HEK293 (cell line): ENCODE results near the gene B9D1.

Source experiments
- CTCF ChIA-PET: fragments of 350-600 bp; formaldehyde crosslinking; extraction: SDS; loops from one replicate; lab custom pipeline; 2021; ENCODE audit warnings: antibody characterized with exemption; lab: Yijun Ruan, JAX
- POLR2A ChIA-PET: fragments of 300-600 bp; formaldehyde crosslinking; extraction: SDS; loops from one replicate; lab custom pipeline; 2020; ENCODE audit warnings: antibody characterized with exemption, inconsistent platforms; lab: Yijun Ruan, JAX
- H3K27ac ChIP-seq: fragments of 200-500 bp; sonication (Bioruptor generic); 2 replicates; pipeline ENCODE4 v1.5.1; 2014; ENCODE audit warnings: low read depth, low read length, control low read depth, inconsistent platforms; ENCODE audit errors: extremely low read depth
- H3K36me3 ChIP-seq, 2 experiments: fragments of 200-500 bp in 1 of 2; sonication (Bioruptor generic) in 1 of 2; 1 replicate in 1 of 2; 2 replicates in 1 of 2; pipeline ENCODE4 v1.5.1; 2014 to 2017; ENCODE audit warnings: inconsistent platforms in 2 of 2, low read length in 2 of 2; ENCODE audit not compliant: control insufficient read depth in 2 of 2, insufficient read depth in 1 of 2
- H3K4me1 ChIP-seq: fragments of 200-500 bp; sonication (Bioruptor generic); 2 replicates; pipeline ENCODE4 v1.5.1; 2014; ENCODE audit warnings: mild to moderate bottlenecking, low read length, inconsistent platforms; ENCODE audit not compliant: control insufficient read depth, insufficient read depth
- H3K4me3 ChIP-seq: 2 replicates; pipeline ENCODE4 v1.5.1; 2011; ENCODE audit warnings: low read depth, mild to moderate bottlenecking, control low read depth, low read length, moderate library complexity
- H3K9me3 ChIP-seq: fragments of 200-500 bp; sonication (Bioruptor generic); 2 replicates; pipeline ENCODE4 v1.5.1; 2014; ENCODE audit warnings: low read depth, low read length, inconsistent platforms; ENCODE audit not compliant: control insufficient read depth, insufficient read depth
- BCL11B ChIP-seq: fragments of 450-650 bp; formaldehyde crosslinking; IDR thresholded peaks from 2 replicates; pipeline ENCODE4 v1.5.1; 2016; ENCODE audit warnings: low read depth, missing biosample characterization, missing genetic modification characterization
- FEZF1 ChIP-seq: fragments of 450-650 bp; formaldehyde crosslinking; IDR thresholded peaks from 2 replicates; pipeline ENCODE4 v1.5.1; 2016; ENCODE audit warnings: missing biosample characterization, missing genetic modification characterization
- KLF7 ChIP-seq: fragments of 450-650 bp; formaldehyde crosslinking; IDR thresholded peaks from 2 replicates; pipeline ENCODE4 v1.5.1; 2016; ENCODE audit warnings: missing biosample characterization, missing genetic modification characterization, borderline replicate concordance
- KLF8 ChIP-seq: fragments of 450-650 bp; formaldehyde crosslinking; IDR thresholded peaks from 2 replicates; pipeline ENCODE4 v1.5.1; 2016; ENCODE audit warnings: missing biosample characterization, missing genetic modification characterization
- PRDM1 ChIP-seq: fragments of 450-650 bp; formaldehyde crosslinking; IDR thresholded peaks from 2 replicates; pipeline ENCODE4; 2016; ENCODE audit warnings: missing biosample characterization, missing genetic modification characterization
- SP2 ChIP-seq: fragments of 450-650 bp; formaldehyde crosslinking; IDR thresholded peaks from 2 replicates; pipeline ENCODE4 v1.5.1; 2016; ENCODE audit warnings: missing biosample characterization, missing genetic modification characterization
- ZBTB49 ChIP-seq: fragments of 450-650 bp; formaldehyde crosslinking; IDR thresholded peaks from 2 replicates; pipeline ENCODE4 v1.5.1; 2016; ENCODE audit warnings: missing biosample characterization, missing genetic modification characterization, low read depth
- ZFP37 ChIP-seq: fragments of 450-650 bp; formaldehyde crosslinking; IDR thresholded peaks from 2 replicates; pipeline ENCODE4 v1.5.1; 2016; ENCODE audit warnings: missing biosample characterization, missing genetic modification characterization
- ZIC2 ChIP-seq: fragments of 450-650 bp; formaldehyde crosslinking; IDR thresholded peaks from 2 replicates; pipeline ENCODE4 v1.5.1; 2016; ENCODE audit warnings: missing biosample characterization, missing genetic modification characterization
- ZNF140 ChIP-seq: fragments of 450-650 bp; formaldehyde crosslinking; IDR thresholded peaks from 2 replicates; pipeline ENCODE4 v1.5.1; 2016; ENCODE audit warnings: missing biosample characterization, missing genetic modification characterization
- ZNF155 ChIP-seq: fragments of 450-650 bp; formaldehyde crosslinking; IDR thresholded peaks from 2 replicates; pipeline ENCODE4 v1.5.1; 2016; ENCODE audit warnings: missing biosample characterization, missing genetic modification characterization
- ZNF202 ChIP-seq: fragments of 450-650 bp; formaldehyde crosslinking; IDR thresholded peaks from 2 replicates; pipeline ENCODE4 v1.5.1; 2016; ENCODE audit warnings: missing biosample characterization, missing genetic modification characterization, borderline replicate concordance
- ZNF23 ChIP-seq: fragments of 450-650 bp; formaldehyde crosslinking; IDR thresholded peaks from 2 replicates; pipeline ENCODE4 v1.5.1; 2016; ENCODE audit warnings: missing biosample characterization, missing genetic modification characterization, borderline replicate concordance
- ZNF24 ChIP-seq: fragments of 450-650 bp; formaldehyde crosslinking; IDR thresholded peaks from 2 replicates; pipeline ENCODE4 v1.5.1; 2016; ENCODE audit warnings: missing biosample characterization, missing genetic modification characterization
- ZNF248 ChIP-seq: fragments of 450-650 bp; formaldehyde crosslinking; IDR thresholded peaks from 2 replicates; pipeline ENCODE4 v1.5.1; 2017; ENCODE audit warnings: missing biosample characterization, missing genetic modification characterization
- ZNF280D ChIP-seq: fragments of 450-650 bp; formaldehyde crosslinking; IDR thresholded peaks from 2 replicates; pipeline ENCODE4 v1.5.1; 2016; ENCODE audit warnings: missing biosample characterization, missing genetic modification characterization
- ZNF311 ChIP-seq: fragments of 450-650 bp; formaldehyde crosslinking; IDR thresholded peaks from 2 replicates; pipeline ENCODE4 v1.5.1; 2017; ENCODE audit warnings: missing biosample characterization, missing genetic modification characterization, borderline replicate concordance
- ZNF433 ChIP-seq: fragments of 450-650 bp; formaldehyde crosslinking; IDR thresholded peaks from 2 replicates; pipeline ENCODE4 v1.5.1; 2016; ENCODE audit warnings: missing biosample characterization, missing genetic modification characterization, low read depth
- ZNF558 ChIP-seq: fragments of 450-650 bp; formaldehyde crosslinking; IDR thresholded peaks from 2 replicates; pipeline ENCODE4 v1.5.1; 2016; ENCODE audit warnings: missing biosample characterization, missing genetic modification characterization
- ZNF561 ChIP-seq: fragments of 450-650 bp; IDR thresholded peaks from 2 replicates; pipeline ENCODE4 v1.5.1; 2018; ENCODE audit warnings: missing biosample characterization, missing genetic modification characterization, borderline replicate concordance
- ZNF629 ChIP-seq: fragments of 450-650 bp; formaldehyde crosslinking; IDR thresholded peaks from 2 replicates; pipeline ENCODE4 v1.5.1; 2017; ENCODE audit warnings: missing biosample characterization, missing genetic modification characterization
- ZSCAN18 ChIP-seq: fragments of 450-650 bp; formaldehyde crosslinking; IDR thresholded peaks from 2 replicates; pipeline ENCODE4 v1.5.1; 2016; ENCODE audit warnings: missing biosample characterization, missing genetic modification characterization
- ZXDB ChIP-seq: fragments of 450-650 bp; formaldehyde crosslinking; IDR thresholded peaks from 2 replicates; pipeline ENCODE4 v1.5.1; 2016; ENCODE audit warnings: missing biosample characterization, missing genetic modification characterization
- TF ChIP-seq, protein P1 (sequence below): fragments of 450-650 bp; formaldehyde crosslinking; IDR thresholded peaks from 2 replicates; pipeline ENCODE4 v1.5.1; 2016; ENCODE audit warnings: missing biosample characterization, missing genetic modification characterization
- TF ChIP-seq, protein P2 (sequence below): fragments of 450-650 bp; formaldehyde crosslinking; IDR thresholded peaks from 2 replicates; pipeline ENCODE4 v1.5.1; 2016; ENCODE audit warnings: missing biosample characterization, missing genetic modification characterization

Gene B9D1

DNA sequence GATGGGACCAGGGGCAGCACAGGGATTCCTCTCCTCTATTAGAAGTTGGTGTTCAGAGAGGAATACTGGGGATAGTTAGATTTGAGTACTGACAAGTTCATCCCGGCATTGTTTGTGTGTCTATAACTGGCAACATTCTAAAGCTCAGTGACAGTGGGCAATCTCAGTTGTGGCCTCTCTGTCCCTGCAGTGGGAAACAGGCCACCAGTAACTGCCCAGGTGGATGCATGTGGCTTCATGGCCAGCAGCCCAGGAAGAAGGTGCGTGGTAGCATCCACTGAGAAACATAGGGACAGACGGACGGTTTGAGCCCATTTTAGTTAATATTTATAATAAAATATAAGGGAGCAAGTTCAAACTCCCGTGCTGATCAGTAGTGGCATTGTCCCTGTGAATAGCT lies 51.5 kb downstream of the B9D1 start:
- CTCF ChIA-PET: interaction anchor here (1.0 kb wide), 1 partner anchor 12 kb away, joined by 3 read pairs; no protein-coding TSS in a partner anchor
- TF ChIP-seq ZNF433 (no peak), ZXDB (tag by site-specific recombination) (no peak), KLF8 (tag by site-specific recombination) (no peak)
- peaks cover 5 to 55% of the 10 kb centered on the region in 2 experiments; a peak in 2 of 3 replicates for H3K36me3 ChIP-seq
- H3K4me3 ChIP-seq: no peak overlapping the region
- H3K27ac ChIP-seq: no peak overlapping the region
- H3K9me3 ChIP-seq: no peaks in the 10 kb centered on the region
- POLR2A ChIA-PET: no interaction called here
- no peaks in the 10 kb centered on the region for H3K4me1 ChIP-seq

DNA sequence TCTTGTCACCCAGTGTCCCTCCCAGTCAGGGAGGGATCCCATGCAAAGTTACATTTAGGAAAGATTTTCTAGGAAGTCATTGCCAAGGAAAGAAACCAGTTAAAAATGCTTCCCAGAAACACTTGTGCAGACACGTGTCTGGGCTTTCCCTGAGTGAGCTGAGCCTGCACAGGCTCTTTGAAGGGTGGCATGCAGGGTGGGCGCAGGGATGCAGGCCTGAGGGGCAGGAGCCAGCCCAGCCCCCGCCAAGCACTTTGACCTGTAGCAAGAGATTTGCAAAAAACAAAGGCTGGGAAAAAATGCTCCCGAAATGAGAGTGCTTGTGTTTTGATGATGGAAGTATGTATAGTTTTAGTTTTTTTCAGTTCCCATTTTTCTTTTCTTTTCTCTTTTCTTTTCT lies 52.4 kb downstream of the B9D1 start:
- POLR2A ChIA-PET: no interaction called here
- Histone ChIP-seq H3K9me3 (no peaks in the 10 kb centered on the region), H3K4me1 (no peaks in the 10 kb centered on the region), H3K36me3 (peaks cover 5 to 54% of the 10 kb centered on the region in 2 experiments; a peak in 2 of 3 replicates)
- TF ChIP-seq SP2 (tag by site-specific recombination): no peak
- TF ChIP-seq ZNF248 (tag by site-specific recombination): no peak
- no peak for TF ChIP-seq ZNF311
- TF ChIP-seq, protein P1, sequence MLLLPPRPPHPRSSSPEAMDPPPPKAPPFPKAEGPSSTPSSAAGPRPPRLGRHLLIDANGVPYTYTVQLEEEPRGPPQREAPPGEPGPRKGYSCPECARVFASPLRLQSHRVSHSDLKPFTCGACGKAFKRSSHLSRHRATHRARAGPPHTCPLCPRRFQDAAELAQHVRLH (tag by site-specific recombination): no peak
- no peak for TF ChIP-seq FEZF1 (tag by site-specific recombination)
- no peak for TF ChIP-seq ZNF140
- TF ChIP-seq BCL11B (tag by site-specific recombination): no peak
- TF ChIP-seq, protein P2, sequence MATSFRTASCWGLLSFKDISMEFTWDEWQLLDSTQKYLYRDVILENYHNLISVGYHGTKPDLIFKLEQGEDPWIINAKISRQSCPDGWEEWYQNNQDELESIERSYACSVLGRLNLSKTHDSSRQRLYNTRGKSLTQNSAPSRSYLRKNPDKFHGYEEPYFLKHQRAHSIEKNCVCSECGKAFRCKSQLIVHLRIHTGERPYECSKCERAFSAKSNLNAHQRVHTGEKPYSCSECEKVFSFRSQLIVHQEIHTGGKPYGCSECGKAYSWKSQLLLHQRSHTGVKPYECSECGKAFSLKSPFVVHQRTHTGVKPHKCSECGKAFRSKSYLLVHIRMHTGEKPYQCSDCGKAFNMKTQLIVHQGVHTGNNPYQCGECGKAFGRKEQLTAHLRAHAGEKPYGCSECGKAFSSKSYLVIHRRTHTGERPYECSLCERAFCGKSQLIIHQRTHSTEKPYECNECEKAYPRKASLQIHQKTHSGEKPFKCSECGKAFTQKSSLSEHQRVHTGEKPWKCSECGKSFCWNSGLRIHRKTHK (tag by site-specific recombination): no peak
- no peak for TF ChIP-seq ZIC2 (tag by site-specific recombination)
- TF ChIP-seq ZNF629 (tag by site-specific recombination): no peak
- no peak for TF ChIP-seq ZNF202 (tag by site-specific recombination)
- TF ChIP-seq ZNF24 (tag by site-specific recombination): no peak
- TF ChIP-seq ZNF155 (tag by site-specific recombination): no peak
- TF ChIP-seq KLF7 (tag by site-specific recombination): no peak
- no peak for TF ChIP-seq ZNF23 (tag by site-specific recombination)
- TF ChIP-seq ZNF280D (tag by site-specific recombination): no peak
- TF ChIP-seq, all 188 proteins: peak for 0
- Histone ChIP-seq H3K27ac (no peak overlapping the region), H3K4me3 (no peak overlapping the region)
- CTCF ChIA-PET: interaction anchor here (1.3 kb wide), 1 partner anchor 8 kb away, joined by 5 read pairs; no protein-coding TSS in a partner anchor

- POLR2A ChIA-PET: no interaction called here
- H3K27ac ChIP-seq: no peak overlapping the region
- CTCF ChIA-PET: interaction anchor here (1.3 kb wide), 1 partner anchor 9 kb away, joined by 5 read pairs; no protein-coding TSS in a partner anchor
- H3K9me3 ChIP-seq: no peaks in the 10 kb centered on the region
- no peaks in the 10 kb centered on the region for H3K4me1 ChIP-seq
- H3K36me3 ChIP-seq: peaks cover 5 to 54% of the 10 kb centered on the region in 2 experiments; a peak in 2 of 3 replicates
- H3K4me3 ChIP-seq: no peak overlapping the region
- TF ChIP-seq PRDM1 (tag by site-specific recombination) (no peak), ZFP37 (tag by site-specific recombination) (no peak), ZNF558 (tag by site-specific recombination) (no peak), ZNF561 (tag by site-specific recombination) (no peak), ZSCAN18 (tag by site-specific recombination) (no peak), ZBTB49 (no peak)
Observed at GRCh38 chr17:19309701-19310100, 52.8 kb downstream of the B9D1 start.
